SK-N-MC (cell line): ENCODE results near the gene AMFR.

Experiments
- DNase-seq: peaks from one replicate; pipeline ENCODE4 v3.0.0-alpha.2; 2011; ENCODE audit warnings: low read depth, low spot score
- H3K27ac ChIP-seq: fragments of 200-600 bp; sonication (generic); 2 replicates; pipeline ENCODE4 v1.5.1; 2016; ENCODE audit warnings: mixed run types
- H3K36me3 ChIP-seq: fragments of 200-600 bp; sonication (generic); 2 replicates; pipeline ENCODE4 v1.6.1; 2017; ENCODE audit warnings: antibody characterized with exemption, low read length, mixed read lengths; ENCODE audit not compliant: insufficient read depth
- H3K4me3 ChIP-seq: fragments of 200-600 bp; sonication (generic); 2 replicates; pipeline ENCODE4 v1.5.1; 2016
- H3K9ac ChIP-seq: fragments of 200-600 bp; sonication (generic); 2 replicates; pipeline ENCODE4 v1.8.0; 2017; ENCODE audit warnings: mixed run types, mixed read lengths; ENCODE audit not compliant: insufficient read length
- H3K9me3 ChIP-seq: fragments of 200-600 bp; sonication (generic); 2 replicates; pipeline ENCODE4 v1.6.1; 2017; ENCODE audit warnings: low read depth, mild to moderate bottlenecking, antibody characterized with exemption, low read length, moderate library complexity, mixed read lengths
- EZH2 ChIP-seq: fragments of 200-600 bp; sonication (generic); IDR thresholded peaks from one replicate; pipeline ENCODE4 v1.6.1; 2017; ENCODE audit warnings: antibody characterized with exemption
- FOXP2 ChIP-seq: optimal IDR thresholded peaks from 2 replicates; pipeline ENCODE3; 2011; ENCODE audit warnings: mild to moderate bottlenecking, moderate library complexity; ENCODE audit not compliant: insufficient read depth; ENCODE audit errors: extremely low read length, control extremely low read depth
- POLR2AphosphoS5 ChIP-seq: IDR thresholded peaks from 2 replicates; pipeline ENCODE4 v1.6.1; 2012; ENCODE audit warnings: mild to moderate bottlenecking, low read depth, low read length, borderline replicate concordance

AMFR gene

GRCh38 chr16:56338566-56339318 lies 86.6 kb downstream of the AMFR start:
- H3K27ac ChIP-seq = no peak overlapping the region
- DNase-seq = no peak
- no peaks in the 10 kb centered on the region for H3K9me3 ChIP-seq
- H3K9ac ChIP-seq = no peak overlapping the region
- TF ChIP-seq POLR2AphosphoS5 = no peak
- TF ChIP-seq EZH2 = no peak
- no peak for TF ChIP-seq FOXP2
- no peaks in the 10 kb centered on the region for H3K36me3 ChIP-seq
- H3K4me3 ChIP-seq = no peak overlapping the region

- no peak for TF ChIP-seq POLR2AphosphoS5
- no peak for TF ChIP-seq FOXP2
- TF ChIP-seq EZH2 = no peak
- no peaks in the 10 kb centered on the region for H3K36me3 ChIP-seq
- DNase-seq = no peak
These were observed 87.5 kb downstream of the AMFR start for GRCh38 chr16:56337858-56338325.

DNA sequence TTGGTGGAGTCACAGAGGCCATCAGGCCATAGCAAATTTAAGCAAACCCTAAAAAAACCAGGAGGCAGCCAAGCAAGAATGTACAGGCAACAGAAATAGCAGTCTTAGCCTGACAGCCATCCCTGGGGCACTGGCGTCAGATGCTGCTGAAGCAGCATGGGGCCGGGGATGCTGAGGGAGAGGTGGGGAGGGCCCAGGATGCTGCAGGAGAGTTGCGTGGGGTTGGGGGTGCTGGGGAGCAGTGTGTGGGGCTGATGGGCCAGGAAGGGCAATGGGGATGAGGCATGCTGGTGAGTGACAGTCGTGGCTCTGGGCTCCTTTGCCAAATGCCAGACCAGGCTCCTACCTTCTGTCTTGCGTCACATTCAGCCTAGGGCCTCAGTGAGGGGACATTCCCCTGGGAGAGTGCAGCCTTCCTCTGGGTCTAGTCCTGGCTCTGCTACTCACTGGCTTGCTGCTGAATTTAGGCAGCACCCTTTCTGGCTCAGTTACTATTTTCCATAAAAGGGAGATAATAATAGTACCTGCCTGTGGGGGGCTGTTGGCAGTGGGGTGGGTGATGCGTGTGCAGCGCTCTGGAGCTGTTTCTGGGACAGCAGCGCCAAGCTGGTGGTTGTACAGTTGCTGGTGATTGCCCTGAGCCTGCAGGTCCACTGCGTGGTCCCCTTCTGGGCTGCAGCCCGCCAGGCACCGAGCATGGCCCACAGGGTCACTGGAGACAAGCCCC lies 88.1 kb downstream of the AMFR start:
- H3K9ac ChIP-seq = no peak overlapping the region

More at GRCh38 chr16:56337858-56338325, 87.5 kb downstream of the AMFR start:
- no peaks in the 10 kb centered on the region for H3K9me3 ChIP-seq
- H3K4me3 ChIP-seq = no peak overlapping the region
- H3K27ac ChIP-seq = no peak overlapping the region
- no peak overlapping the region for H3K9ac ChIP-seq

GRCh38 chr16:56336711-56337110 lies 88.6 kb downstream of the AMFR start:
- no peak for DNase-seq
- Histone ChIP-seq H3K9ac (no peak overlapping the region), H3K4me3 (no peak overlapping the region), H3K36me3 (no peaks in the 10 kb centered on the region), H3K9me3 (no peaks in the 10 kb centered on the region), H3K27ac (no peak overlapping the region)
- TF ChIP-seq EZH2 (no peak), FOXP2 (no peak), POLR2AphosphoS5 (no peak)

More for the DNA sequence above, 88.1 kb downstream of the AMFR start:
- no peaks in the 10 kb centered on the region for H3K36me3 ChIP-seq
- no peak for DNase-seq
- no peak for TF ChIP-seq POLR2AphosphoS5
- TF ChIP-seq FOXP2 = no peak
- TF ChIP-seq EZH2 = no peak
- H3K4me3 ChIP-seq = no peak overlapping the region
- H3K9me3 ChIP-seq = no peaks in the 10 kb centered on the region
- no peak overlapping the region for H3K27ac ChIP-seq

DNA sequence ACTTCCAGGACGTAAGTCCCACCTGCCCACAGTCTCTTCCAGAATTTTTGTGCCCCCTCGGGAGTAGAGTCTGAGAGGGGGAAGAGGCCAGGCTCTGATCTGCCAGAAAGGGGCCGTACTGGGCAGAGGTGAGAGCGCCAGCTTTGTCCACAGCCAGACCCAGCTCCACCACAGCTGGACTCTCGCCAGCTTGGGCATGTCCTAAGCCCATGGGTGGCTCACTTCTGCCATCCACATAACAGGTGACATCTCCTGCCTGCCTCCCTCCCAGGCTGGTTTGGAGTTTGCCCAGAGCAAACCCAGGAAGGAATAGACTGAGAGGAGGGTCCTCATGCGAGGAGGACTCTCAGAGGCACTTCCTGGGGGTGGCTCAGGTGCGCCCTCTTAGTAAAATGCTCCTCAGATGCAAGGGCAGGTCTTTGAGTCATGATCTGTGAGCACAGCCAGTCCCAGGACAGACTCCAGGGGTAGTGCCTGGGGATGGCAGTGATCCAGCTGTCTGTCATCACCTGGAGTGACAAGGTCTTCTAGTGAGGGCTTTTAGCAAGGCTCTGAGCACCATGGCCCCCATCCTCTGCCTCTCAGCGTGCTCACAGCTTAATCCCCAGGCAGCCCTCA lies 89.2 kb downstream of the AMFR start:
- Histone ChIP-seq H3K9me3 (no peaks in the 10 kb centered on the region), H3K27ac (no peak overlapping the region), H3K36me3 (no peaks in the 10 kb centered on the region), H3K4me3 (no peak overlapping the region), H3K9ac (no peak overlapping the region)
- DNase-seq = no peak
- TF ChIP-seq EZH2 (no peak), FOXP2 (no peak), POLR2AphosphoS5 (no peak)

DNA sequence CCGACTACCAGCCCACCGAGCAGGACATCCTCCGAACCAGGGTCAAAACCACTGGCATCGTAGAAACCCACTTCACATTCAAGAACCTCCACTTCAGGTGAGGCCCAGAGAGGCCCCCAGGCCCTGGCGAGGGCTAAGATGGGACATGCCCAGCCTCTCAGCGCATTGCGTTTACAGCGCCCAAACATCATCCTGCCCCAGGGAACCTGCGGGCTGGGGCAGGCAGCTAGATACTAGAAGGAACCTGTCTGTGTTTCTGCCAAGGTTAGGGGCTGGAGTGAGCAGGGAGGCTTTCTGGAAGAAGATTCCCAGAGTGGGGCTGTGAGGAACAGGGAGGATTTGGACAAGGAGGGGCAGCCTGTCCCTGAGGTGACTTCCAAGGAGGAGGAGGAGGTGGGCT lies 90.6 kb downstream of the AMFR start:
- Histone ChIP-seq H3K36me3 (no peaks in the 10 kb centered on the region), H3K27ac (no peak overlapping the region), H3K4me3 (no peak overlapping the region), H3K9ac (no peak overlapping the region), H3K9me3 (no peaks in the 10 kb centered on the region)
- TF ChIP-seq EZH2 (no peak), FOXP2 (no peak), POLR2AphosphoS5 (no peak)
- no peak for DNase-seq

- H3K9me3 ChIP-seq = no peaks in the 10 kb centered on the region
- H3K27ac ChIP-seq = no peak overlapping the region
- no peak overlapping the region for H3K4me3 ChIP-seq
- no peak overlapping the region for H3K9ac ChIP-seq
- TF ChIP-seq FOXP2 (no peak), POLR2AphosphoS5 (no peak), EZH2 (no peak)
- H3K36me3 ChIP-seq = no peaks in the 10 kb centered on the region
- DNase-seq = no peak
These were observed 92.8 kb downstream of the AMFR start for GRCh38 chr16:56332464-56333079.

- no peak for DNase-seq
- no peak overlapping the region for H3K4me3 ChIP-seq
- H3K9me3 ChIP-seq = no peaks in the 10 kb centered on the region
- H3K9ac ChIP-seq = no peak overlapping the region
- H3K27ac ChIP-seq = no peak overlapping the region
- TF ChIP-seq EZH2 (no peak), FOXP2 (no peak), POLR2AphosphoS5 (no peak)
- H3K36me3 ChIP-seq = no peaks in the 10 kb centered on the region
These were observed 93.4 kb downstream of the AMFR start for GRCh38 chr16:56331915-56332314.
